ENCODE measurements around the gene ZNF639.

DNA sequence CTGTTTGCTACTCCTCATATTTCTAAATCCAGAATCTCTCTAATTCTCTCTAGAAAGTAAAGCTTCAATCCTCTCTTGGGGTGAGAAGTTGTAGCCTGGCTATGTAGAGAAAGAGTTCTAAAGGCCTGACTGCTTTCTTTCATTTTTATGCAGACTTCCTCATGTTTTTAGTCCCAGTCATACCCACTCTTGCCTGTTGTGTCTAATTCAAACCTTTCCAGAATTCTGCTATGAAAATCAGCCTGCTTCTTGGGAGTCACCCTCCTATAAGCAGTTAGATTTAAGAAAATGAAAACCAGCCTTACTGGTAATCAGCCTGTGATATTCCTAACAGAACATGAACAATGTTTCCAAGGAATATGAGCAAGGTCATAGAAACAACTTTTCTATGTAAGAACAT, 14.8 kb upstream of the ZNF639 start:
- TF ChIP-seq, protein P1, sequence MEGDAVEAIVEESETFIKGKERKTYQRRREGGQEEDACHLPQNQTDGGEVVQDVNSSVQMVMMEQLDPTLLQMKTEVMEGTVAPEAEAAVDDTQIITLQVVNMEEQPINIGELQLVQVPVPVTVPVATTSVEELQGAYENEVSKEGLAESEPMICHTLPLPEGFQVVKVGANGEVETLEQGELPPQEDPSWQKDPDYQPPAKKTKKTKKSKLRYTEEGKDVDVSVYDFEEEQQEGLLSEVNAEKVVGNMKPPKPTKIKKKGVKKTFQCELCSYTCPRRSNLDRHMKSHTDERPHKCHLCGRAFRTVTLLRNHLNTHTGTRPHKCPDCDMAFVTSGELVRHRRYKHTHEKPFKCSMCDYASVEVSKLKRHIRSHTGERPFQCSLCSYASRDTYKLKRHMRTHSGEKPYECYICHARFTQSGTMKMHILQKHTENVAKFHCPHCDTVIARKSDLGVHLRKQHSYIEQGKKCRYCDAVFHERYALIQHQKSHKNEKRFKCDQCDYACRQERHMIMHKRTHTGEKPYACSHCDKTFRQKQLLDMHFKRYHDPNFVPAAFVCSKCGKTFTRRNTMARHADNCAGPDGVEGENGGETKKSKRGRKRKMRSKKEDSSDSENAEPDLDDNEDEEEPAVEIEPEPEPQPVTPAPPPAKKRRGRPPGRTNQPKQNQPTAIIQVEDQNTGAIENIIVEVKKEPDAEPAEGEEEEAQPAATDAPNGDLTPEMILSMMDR (IDR thresholded peaks at IDR 0.05; ENCODE audit: poor library complexity), result no peak
- no peak for TF ChIP-seq EZH2 (IDR thresholded peaks at IDR 0.05; ENCODE audit: borderline replicate concordance)

All from hepatocyte (in vitro differentiated cells).